Endometrium (tissue), 2 donors: Measurements from ENCODE around the gene E2F3.

Experiments used
- FAIRE-seq: peaks from 2 replicates; lab custom pipeline; 2012; peaks lifted over from hg19 to GRCh38; lab: Jason Lieb, UNC
- donor health status: control.
- donor health status: control.

The E2F3 gene

DNA sequence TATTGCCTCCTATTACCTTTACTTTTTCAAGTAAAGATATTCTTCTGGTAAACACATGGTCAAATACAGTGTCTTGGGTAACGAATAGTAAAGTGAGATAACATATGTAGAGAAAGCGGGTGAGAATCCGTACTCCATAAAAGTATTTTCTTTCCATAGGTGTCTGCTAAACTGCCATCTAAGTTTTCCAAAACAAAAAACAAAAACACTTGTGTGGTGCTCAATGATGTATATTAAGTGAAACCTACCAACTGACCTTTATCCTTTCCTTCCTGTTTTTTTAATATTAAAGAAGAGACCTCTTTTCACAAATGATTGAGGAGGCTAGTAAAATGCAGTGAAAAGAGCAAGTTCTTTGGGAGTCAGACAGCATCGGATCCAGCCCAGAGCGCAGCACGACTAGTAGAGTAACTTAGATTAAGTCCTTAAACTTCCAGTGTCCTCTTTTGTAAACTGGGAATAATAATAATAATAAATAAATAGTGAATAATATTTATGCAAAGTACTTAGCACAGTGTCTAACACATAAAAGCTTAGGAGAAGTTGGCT is 132.1 kb downstream of the E2F3 start:
- no peak for FAIRE-seq

DNA sequence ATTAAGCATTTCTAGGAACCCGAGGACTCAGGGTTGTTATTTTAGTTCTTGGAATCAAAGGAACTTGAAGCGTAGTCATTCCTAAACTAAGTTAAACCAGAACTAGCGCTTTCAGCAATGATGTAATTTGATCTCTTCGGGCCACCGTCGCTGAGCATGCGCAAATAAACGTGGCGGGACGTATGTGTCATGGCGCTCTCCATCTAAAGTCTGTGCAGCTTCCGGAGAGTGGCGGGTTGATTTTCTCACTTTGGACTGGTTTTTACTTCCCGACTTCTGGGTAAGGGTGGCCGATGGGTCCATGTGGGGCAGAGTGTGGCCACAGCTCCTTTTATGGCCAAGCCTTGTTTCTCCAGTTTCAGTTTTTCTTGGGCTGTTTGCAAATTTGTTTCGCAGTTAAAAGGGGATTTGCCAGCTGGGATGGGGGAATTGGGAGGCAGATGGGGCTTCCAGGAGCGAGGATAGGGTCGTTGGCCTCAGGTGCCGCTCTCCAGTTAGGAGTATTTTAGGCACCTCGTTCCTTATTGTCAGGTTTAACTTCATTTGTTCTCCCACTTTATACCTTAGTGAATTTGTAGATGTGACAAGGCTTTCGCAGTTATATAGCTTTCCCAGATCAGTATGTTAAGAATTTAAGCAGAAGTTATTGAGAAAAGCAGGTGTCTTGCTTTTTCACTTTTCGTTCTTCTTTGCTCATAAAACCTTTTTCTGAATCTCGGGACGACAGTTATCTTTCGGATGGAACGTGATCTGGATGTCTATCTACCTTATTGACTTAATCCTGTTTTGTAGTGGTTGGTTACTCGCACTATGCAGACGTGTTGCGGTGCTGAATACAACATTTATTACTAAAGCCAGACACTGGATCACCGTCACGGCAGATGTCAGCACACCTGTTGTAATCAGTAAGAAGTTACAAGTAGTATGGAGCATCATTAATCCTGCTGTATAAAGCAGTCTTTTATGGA is 132.9 kb downstream of the E2F3 start, which contains the start of gene CDKAL1:
Gene CDKAL1 (plus strand): TSS at position 163 of the 968 bp plus-strand sequence. CDS start 11,894 bp downstream, outside the sequence.
- FAIRE-seq, result peak; percentile 80

DNA sequence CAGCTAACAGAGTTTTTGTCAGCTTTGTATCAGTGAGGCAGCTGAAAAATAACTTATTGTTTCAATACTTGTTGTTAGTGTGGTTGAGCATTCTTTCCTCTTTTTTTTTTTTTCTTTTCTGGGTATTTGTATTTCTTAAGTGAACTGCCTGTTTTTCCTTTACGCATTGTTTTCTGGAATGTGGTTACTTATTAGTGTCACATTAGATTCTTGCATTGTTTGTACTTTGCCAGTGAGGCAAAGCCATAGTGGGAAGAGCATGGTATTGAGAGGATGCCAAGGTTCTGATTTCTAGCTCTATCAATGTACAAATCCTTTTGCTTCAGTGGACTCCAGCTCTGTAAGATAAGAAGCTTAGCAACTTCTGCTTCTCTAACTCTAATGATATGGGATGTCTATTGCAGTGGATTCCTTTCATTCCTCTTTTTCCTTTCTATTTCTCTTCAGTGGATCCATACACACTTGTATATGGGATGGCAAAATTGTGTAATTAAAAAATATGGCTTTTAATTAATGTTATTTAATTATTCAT is 136.5 kb downstream of the E2F3 start:
- no peak for FAIRE-seq

DNA sequence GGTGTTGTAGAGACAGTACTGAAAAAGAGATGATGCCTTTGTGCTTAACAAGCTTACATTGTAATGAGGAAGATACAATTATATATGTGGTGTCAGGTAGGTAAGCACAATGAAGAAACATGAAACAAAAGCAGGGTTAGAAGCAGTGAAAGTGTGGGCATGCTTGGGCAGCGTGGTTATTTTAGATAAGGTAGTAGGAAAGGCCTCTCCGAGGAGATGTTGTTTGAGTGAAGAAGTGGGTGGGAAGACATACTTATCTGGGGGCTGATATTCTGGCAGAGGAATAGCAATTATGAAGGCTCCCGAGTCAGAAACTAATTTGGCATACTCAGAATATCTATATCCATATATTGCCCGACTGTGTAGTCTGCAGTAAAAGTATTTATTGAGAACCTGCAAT is 137.2 kb downstream of the E2F3 start:
- no peak for FAIRE-seq

- FAIRE-seq, result no peak
Observed at GRCh38 chr6:20539387-20539786, 137.7 kb downstream of the E2F3 start.

DNA sequence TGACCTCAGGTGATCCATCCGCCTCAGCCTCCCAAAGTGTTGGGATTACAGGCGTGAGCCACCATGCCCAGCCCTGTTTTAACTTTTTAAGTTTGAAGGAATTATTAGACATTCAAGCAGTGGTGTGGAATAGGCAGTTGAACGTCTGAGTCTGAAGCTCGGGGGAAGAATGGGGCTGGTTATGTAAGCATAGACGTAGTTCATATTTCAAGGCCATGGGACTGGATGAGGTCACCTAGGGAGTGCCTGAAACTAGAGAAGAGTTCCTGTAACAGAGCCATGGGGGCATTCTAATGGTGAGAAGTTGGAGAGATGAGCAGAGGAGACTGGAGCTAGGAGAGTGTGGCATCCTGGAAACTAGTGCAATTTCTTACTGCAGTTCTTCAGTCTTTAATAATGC is 139.0 kb downstream of the E2F3 start:
- no peak for FAIRE-seq

GRCh38 chr6:20541382-20541781 is 139.7 kb downstream of the E2F3 start:
- FAIRE-seq, result no peak

- peak; percentile 96 for FAIRE-seq
Observed at GRCh38 chr6:20542927-20543602, 141.4 kb downstream of the E2F3 start.
